K562 treated with DMSO at 1 percent for 4 hours (cell line): Measurements from ENCODE around the gene HEBP1. TPM values are rescaled to one million over a fixed set of nuclear protein-coding genes. Genes with fewer than 3 reads are reported as not detected.

Experiments
- total RNA-seq: library from RNA; unstranded; fragments of 300-600 nt; gene quantifications from 2 replicates; pipeline ENCODE4 v1.2.3, GENCODE V29; 2022; ENCODE audit not compliant: insufficient read depth

The HEBP1 gene
- 11.2 and 14.4 TPM in 2 replicates for total RNA-seq

GRCh38 chr12:12999959-13000615, at the start of gene HEBP1:
Gene HEBP1, minus strand, starts transcription at chr12:13000265. Its CDS starts 151 bp downstream, at chr12:13000114.

GRCh38 chr12:13044002-13044905, 44.2 kb upstream of the HEBP1 start, which contains the start of gene FAM234B:
Gene FAM234B, plus strand, starts transcription at chr12:13044381. Its CDS starts 23 bp downstream, at chr12:13044404.

GRCh38 chr12:12952036-12952435, 48.0 kb downstream of the HEBP1 start, which contains the start of gene GPRC5D:
Gene GPRC5D, minus strand, starts transcription at chr12:12952170. Its CDS starts 1,786 bp downstream, at chr12:12950384.

Other genes with a start within 250 kb of the HEBP1 start
- 1.1 and 1.5 TPM in 2 replicates for gene APOLD1, start 214.6 kb downstream of the HEBP1 start, total RNA-seq
- gene DDX47, start 186.9 kb downstream of the HEBP1 start, total RNA-seq = 15.8 and 19.4 TPM in 2 replicates
- gene GPRC5A, start 108.7 kb downstream of the HEBP1 start, total RNA-seq = not detected in 2 replicates
- 0.99 TPM in 1 of 2 replicates, not detected in the other for gene GPRC5D, start 48.1 kb downstream of the HEBP1 start, total RNA-seq
- 2.5 and 3.5 TPM in 2 replicates for gene FAM234B, start 44.1 kb upstream of the HEBP1 start, total RNA-seq
- not detected in 2 replicates for gene GSG1, start 103.4 kb upstream of the HEBP1 start, total RNA-seq
- gene EMP1, start 196.5 kb upstream of the HEBP1 start, total RNA-seq = not detected in 2 replicates